ENCODE results near the gene NPR2.

GRCh38 chr9:35749515-35750255 is 41.7 kb upstream of the NPR2 start:
- no peak for TF ChIP-seq CTCF (IDR thresholded peaks at IDR 0.05)
- TF ChIP-seq ZFX (IDR thresholded peaks at IDR 0.05; ENCODE audit: borderline replicate concordance): no peak
